CD4-positive, alpha-beta T cell treated with Interleukin-12 subunit alpha and Interleukin-12 subunit beta, for 1 hour (primary cell): ENCODE results near the gene ANKRD60.

Experiments
- DNase-seq: peaks from one replicate; pipeline ENCODE4 v3.0.0-alpha.2; 2020

ANKRD60 gene

GRCh38 chr20:58188527-58188926, 39.9 kb downstream of the ANKRD60 start:
- DNase-seq = no peak

- DNase-seq = no peak
Measured at GRCh38 chr20:58184984-58185383, 43.5 kb downstream of the ANKRD60 start.

GRCh38 chr20:58184063-58184462, 44.4 kb downstream of the ANKRD60 start:
- DNase-seq = no peak

- DNase-seq = no peak
Measured at GRCh38 chr20:58182521-58183140, 45.8 kb downstream of the ANKRD60 start.

- DNase-seq = peak; percentile 68
Measured at GRCh38 chr20:58179432-58180099, 48.9 kb downstream of the ANKRD60 start.

- no peak for DNase-seq
Measured at GRCh38 chr20:58179083-58179431, 49.4 kb downstream of the ANKRD60 start.

- DNase-seq = no peak
Measured at GRCh38 chr20:58177799-58178198, 50.7 kb downstream of the ANKRD60 start.

GRCh38 chr20:58175836-58176235, 52.6 kb downstream of the ANKRD60 start:
- no peak for DNase-seq

- no peak for DNase-seq
Measured at GRCh38 chr20:58175425-58175824, 53.0 kb downstream of the ANKRD60 start.

- no peak for DNase-seq
Measured at GRCh38 chr20:58174708-58175280, 53.7 kb downstream of the ANKRD60 start.

- DNase-seq = no peak
Measured at GRCh38 chr20:58173930-58174707, 54.3 kb downstream of the ANKRD60 start.

GRCh38 chr20:58173091-58173490, 55.4 kb downstream of the ANKRD60 start:
- no peak for DNase-seq

- no peak for DNase-seq
Measured at GRCh38 chr20:58171796-58172425, 56.5 kb downstream of the ANKRD60 start.

- DNase-seq = no peak
Measured at GRCh38 chr20:58169450-58169849, 59.0 kb downstream of the ANKRD60 start.

GRCh38 chr20:58168843-58169242, 59.6 kb downstream of the ANKRD60 start:
- no peak for DNase-seq

GRCh38 chr20:58167759-58168158, 60.7 kb downstream of the ANKRD60 start:
- no peak for DNase-seq
